Smooth muscle cell (in vitro differentiated cells): ENCODE measurements around the gene TBATA. TPM values are rescaled to one million over a fixed set of nuclear protein-coding genes. Genes with fewer than 3 reads are reported as not detected.

Experiments used
- DNase-seq: peaks from one replicate; lab custom pipeline; 2025; ENCODE audit not compliant: unreplicated experiment; lab: John Stamatoyannopoulos, UW
- H2AFZ ChIP-seq: fragments of 200-600 bp; sonication (generic); 2 replicates; pipeline ENCODE4 v1.6.0; 2016; ENCODE audit warnings: antibody characterized with exemption, low read depth, mild to moderate bottlenecking
- H3F3A ChIP-seq: fragments of 200-600 bp; sonication (generic); 2 replicates; pipeline ENCODE4 v1.6.0; 2017; ENCODE audit warnings: antibody characterized with exemption, low read depth
- H3K27ac ChIP-seq: fragments of 200-600 bp; sonication (generic); 2 replicates; pipeline ENCODE4 v1.5.1; 2016; ENCODE audit warnings: low read depth, mild to moderate bottlenecking
- H3K27me3 ChIP-seq: fragments of 200-600 bp; sonication (generic); 2 replicates; pipeline ENCODE4 v1.6.1; 2016; ENCODE audit warnings: low read depth, mild to moderate bottlenecking
- H3K36me3 ChIP-seq: fragments of 200-600 bp; sonication (generic); 2 replicates; pipeline ENCODE4 v1.5.1; 2016; ENCODE audit warnings: low read depth
- H3K4me1 ChIP-seq: fragments of 200-600 bp; sonication (generic); 2 replicates; pipeline ENCODE4 v1.5.1; 2016; ENCODE audit warnings: low read depth
- H3K4me2 ChIP-seq: fragments of 200-600 bp; sonication (generic); 2 replicates; pipeline ENCODE4 v1.6.0; 2016; ENCODE audit warnings: mild to moderate bottlenecking
- H3K4me3 ChIP-seq: fragments of 200-600 bp; sonication (generic); 2 replicates; pipeline ENCODE4 v1.5.1; 2016; ENCODE audit warnings: mild to moderate bottlenecking
- H3K79me2 ChIP-seq: fragments of 200-600 bp; sonication (generic); 2 replicates; pipeline ENCODE4 v1.6.0; 2016; ENCODE audit warnings: low read depth, mild to moderate bottlenecking
- H3K9ac ChIP-seq: fragments of 200-600 bp; sonication (generic); 2 replicates; pipeline ENCODE4 v1.6.0; 2016; ENCODE audit warnings: low read depth
- H3K9me3 ChIP-seq: fragments of 200-600 bp; sonication (generic); replicated peaks from 2 replicates; pipeline ENCODE4 v1.5.1; 2016; ENCODE audit warnings: low read depth
- H4K20me1 ChIP-seq: fragments of 200-600 bp; sonication (generic); 2 replicates; pipeline ENCODE4 v1.6.0; 2016; ENCODE audit warnings: low read depth
- WGBS: methylation state at CpG from one replicate; pipeline ENCODE4 v1.1.7; 2016; ENCODE audit warnings: low lambda C conversion rate; 5-methylcytosine and 5-hydroxymethylcytosine counted together
- polyA plus RNA-seq: library from polyadenylated mRNA; unstranded; fragments of >200 nt; fragmentation: Nextera tagmentation; extraction: Ambion mirVana; gene quantifications from 2 replicates; pipeline ENCODE4 v1.2.1, GENCODE V29; 2016
- total RNA-seq: library from RNA; depleted of rRNA; stranded (reverse); fragments of >200 nt; gene quantifications from 2 replicates; pipeline ENCODE4 v1.2.3, GENCODE V29; 2014
- TF ChIP-seq, protein P1 (sequence below): fragments of 200-600 bp; sonication (generic); IDR thresholded peaks from 2 replicates; pipeline ENCODE4 v1.5.1; 2017; ENCODE audit warnings: borderline replicate concordance, mild to moderate bottlenecking, antibody characterized with exemption; ENCODE audit not compliant: insufficient read depth, poor library complexity, severe bottlenecking

Gene TBATA
- total and polyA plus RNA-seq, 2 experiments from 2014 or later, result not detected

DNA sequence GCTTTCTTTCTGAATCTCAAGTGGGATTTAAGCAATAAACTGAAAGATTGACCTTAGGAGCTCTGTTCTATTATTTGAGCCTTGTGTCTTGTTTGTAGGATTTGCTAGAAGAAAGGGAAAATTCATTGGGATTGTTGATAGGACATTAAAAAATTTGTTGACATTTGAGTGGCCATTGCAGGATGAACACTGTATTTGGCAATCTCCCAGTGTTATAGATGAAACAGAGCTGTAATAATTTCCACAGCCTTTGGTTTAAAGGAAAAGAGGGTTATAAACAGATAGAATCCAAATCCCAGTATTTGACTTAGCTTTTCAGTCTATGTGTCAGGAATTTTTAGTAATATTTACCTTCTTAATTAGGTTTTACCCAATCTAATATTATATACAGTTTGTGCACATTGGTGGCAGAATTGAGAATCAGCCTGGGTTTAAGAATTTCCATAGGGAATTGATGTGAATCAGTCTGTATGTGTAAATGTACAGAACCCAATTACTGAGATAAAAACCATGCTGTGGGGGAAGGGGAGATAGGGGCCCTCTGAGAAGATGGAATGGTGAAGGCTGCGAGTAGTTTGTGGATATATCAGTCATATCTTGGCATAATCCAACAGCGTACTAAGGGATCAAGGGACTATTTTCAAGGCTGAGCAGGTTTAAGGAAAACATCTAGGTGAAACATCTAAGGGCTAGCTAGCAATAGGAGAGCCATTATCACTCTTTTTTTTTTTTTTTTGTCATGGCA lies 37.1 kb upstream of the TBATA start:
- peaks cover 90% of the 10 kb centered on the region for H3K79me2 ChIP-seq
- no peak overlapping the region for H2AFZ ChIP-seq

DNA sequence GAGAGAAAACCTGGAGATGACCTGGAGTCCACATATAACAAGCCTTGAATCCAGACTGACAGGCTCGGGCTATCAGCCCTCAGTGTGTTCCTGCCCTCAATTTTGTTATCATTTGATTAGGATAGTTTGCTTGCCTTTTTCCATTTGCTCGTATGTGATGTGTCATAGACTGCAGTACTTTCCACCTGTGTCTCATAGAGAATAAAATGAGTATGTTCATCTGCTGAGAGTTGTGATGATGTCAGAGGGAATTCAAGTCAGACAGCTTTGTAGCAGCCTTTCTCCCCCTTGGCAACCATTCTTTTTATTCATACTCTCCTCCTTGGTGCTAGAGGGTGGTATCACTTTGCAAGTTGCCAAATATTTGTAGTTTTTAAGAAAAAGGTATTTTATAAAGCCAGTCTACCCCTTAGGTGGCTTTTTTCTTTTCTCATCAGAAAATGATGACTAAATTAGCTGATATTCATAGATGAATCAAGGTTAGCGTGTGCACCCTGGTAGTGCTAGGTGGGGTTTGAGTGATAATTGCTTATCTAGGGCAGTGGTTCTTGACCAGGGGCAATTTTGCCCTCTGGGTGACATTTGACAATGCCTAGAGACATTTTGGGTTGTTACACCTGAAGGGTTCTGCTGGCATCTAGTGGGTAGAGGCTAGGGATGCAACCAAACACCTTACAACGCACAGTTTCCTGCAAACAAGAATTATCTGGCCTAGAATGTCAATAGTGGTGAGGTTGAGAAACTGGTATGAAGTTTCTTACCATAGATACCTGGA lies 36.0 kb upstream of the TBATA start:
- H3K4me1 ChIP-seq, result peaks cover 9% of the 10 kb centered on the region
- H3K36me3 ChIP-seq, result no peaks in the 10 kb centered on the region
- no peaks in the 10 kb centered on the region for H3K27me3 ChIP-seq
- peaks cover 84% of the 10 kb centered on the region for H3K79me2 ChIP-seq
- 89% methylated on average over 4 of the region's 4 CpGs for WGBS
- no peak for DNase-seq
- H4K20me1 ChIP-seq, result peaks cover 41% of the 10 kb centered on the region
- H3F3A ChIP-seq, result peaks cover 5% of the 10 kb centered on the region
- H3K9me3 ChIP-seq, result no peaks in the 10 kb centered on the region
- H3K4me3 ChIP-seq, result no peak overlapping the region
- TF ChIP-seq, protein P1, sequence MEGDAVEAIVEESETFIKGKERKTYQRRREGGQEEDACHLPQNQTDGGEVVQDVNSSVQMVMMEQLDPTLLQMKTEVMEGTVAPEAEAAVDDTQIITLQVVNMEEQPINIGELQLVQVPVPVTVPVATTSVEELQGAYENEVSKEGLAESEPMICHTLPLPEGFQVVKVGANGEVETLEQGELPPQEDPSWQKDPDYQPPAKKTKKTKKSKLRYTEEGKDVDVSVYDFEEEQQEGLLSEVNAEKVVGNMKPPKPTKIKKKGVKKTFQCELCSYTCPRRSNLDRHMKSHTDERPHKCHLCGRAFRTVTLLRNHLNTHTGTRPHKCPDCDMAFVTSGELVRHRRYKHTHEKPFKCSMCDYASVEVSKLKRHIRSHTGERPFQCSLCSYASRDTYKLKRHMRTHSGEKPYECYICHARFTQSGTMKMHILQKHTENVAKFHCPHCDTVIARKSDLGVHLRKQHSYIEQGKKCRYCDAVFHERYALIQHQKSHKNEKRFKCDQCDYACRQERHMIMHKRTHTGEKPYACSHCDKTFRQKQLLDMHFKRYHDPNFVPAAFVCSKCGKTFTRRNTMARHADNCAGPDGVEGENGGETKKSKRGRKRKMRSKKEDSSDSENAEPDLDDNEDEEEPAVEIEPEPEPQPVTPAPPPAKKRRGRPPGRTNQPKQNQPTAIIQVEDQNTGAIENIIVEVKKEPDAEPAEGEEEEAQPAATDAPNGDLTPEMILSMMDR, result no peak
- no peak overlapping the region for H3K4me2 ChIP-seq
- no peak overlapping the region for H2AFZ ChIP-seq
- no peak overlapping the region for H3K9ac ChIP-seq
- H3K27ac ChIP-seq, result peak overlapping the region; percentile 58

More for the DNA sequence above, 37.1 kb upstream of the TBATA start:
- peak overlapping the region; percentile 47 for H3K4me2 ChIP-seq
- TF ChIP-seq, protein P1, result no peak
- H3K36me3 ChIP-seq, result no peaks in the 10 kb centered on the region
- whole genome bisulfite sequencing, result 39% methylated on average over 2 of the region's 2 CpGs
- H3K4me3 ChIP-seq, result no peak overlapping the region
- H3F3A ChIP-seq, result peaks cover 12% of the 10 kb centered on the region
- peaks cover 14% of the 10 kb centered on the region for H3K4me1 ChIP-seq
- H3K27me3 ChIP-seq, result no peaks in the 10 kb centered on the region
- no peak overlapping the region for H3K9ac ChIP-seq
- H3K27ac ChIP-seq, result no peak overlapping the region
- no peak for DNase-seq
- peaks cover 41% of the 10 kb centered on the region for H4K20me1 ChIP-seq
- H3K9me3 ChIP-seq, result no peaks in the 10 kb centered on the region

DNA sequence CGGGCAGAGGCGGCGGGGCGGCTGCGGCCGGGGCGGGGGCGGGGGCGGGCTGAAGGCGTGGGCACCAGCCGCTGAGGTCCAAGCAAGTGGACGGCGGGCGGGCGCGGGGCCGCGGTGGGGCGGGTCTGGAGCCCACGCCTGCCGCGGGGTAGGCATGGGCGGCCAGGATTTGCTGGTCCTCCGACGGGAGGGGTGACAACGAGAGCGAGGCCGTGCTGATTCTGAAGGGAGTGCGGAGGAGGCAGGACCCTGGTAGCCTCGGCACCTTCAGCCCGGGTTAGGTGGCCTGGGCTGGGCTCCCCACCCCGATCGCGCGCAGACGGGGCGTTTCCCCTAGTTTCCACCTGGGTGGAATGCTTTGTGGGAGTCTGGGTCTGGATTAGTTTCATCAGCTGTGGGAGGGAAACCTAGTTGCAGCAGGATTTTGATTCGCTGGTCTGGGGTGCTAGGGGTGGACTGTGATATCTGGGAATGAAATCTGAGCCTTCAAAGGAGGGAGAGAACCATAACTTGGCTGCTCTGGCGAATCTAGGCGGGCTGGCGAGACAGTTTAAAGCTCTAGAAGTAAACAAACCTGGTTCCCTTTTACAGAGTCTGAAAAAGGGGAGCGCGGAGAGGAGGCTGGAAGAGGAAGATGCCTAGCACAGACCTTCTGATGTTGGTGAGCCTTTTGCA lies 31.2 kb upstream of the TBATA start:
- peak overlapping the region; percentile 80 for H2AFZ ChIP-seq
- H3K4me2 ChIP-seq, result peak overlapping the region; percentile 90
- TF ChIP-seq, protein P1, result no peak
- H3F3A ChIP-seq, result peaks cover 5% of the 10 kb centered on the region
- peak overlapping the region; percentile 83 for H3K9ac ChIP-seq
- no peaks in the 10 kb centered on the region for H3K9me3 ChIP-seq
- 2% methylated on average over 27 of the region's 43 CpGs for WGBS
- peak; percentile 73 for DNase-seq
- H3K4me1 ChIP-seq, result peaks cover 14% of the 10 kb centered on the region
- peak overlapping the region; percentile 89 for H3K4me3 ChIP-seq
- no peaks in the 10 kb centered on the region for H3K27me3 ChIP-seq
- H3K27ac ChIP-seq, result peak overlapping the region; percentile 61
- H3K79me2 ChIP-seq, result peaks cover 45% of the 10 kb centered on the region
- H4K20me1 ChIP-seq, result peaks cover 28% of the 10 kb centered on the region
- H3K36me3 ChIP-seq, result no peaks in the 10 kb centered on the region
